RWPE2 (cell line): ENCODE data around the gene LRRC74B.

ENCODE experiments used
- ATAC-seq: fragments of 200-7000 bp; cut with Tn5 transposase; 3 replicates; pipeline ENCODE4 v1.9.1; 2021; ENCODE audit warnings: low read depth
- DNase-seq: peaks from one replicate; pipeline ENCODE4 v3.0.0-alpha.2; 2020; ENCODE audit warnings: low spot score
- H3K27ac ChIP-seq: fragments of 450-650 bp; 2 replicates; pipeline ENCODE4 v1.5.1; 2017; ENCODE audit warnings: mild to moderate bottlenecking; ENCODE audit not compliant: poor library complexity, severe bottlenecking
- H3K27me3 ChIP-seq: fragments of 250-450 bp; sonication (Bioruptor Pico); 2 replicates; pipeline ENCODE4 v1.5.1; 2021; ENCODE audit warnings: mild to moderate bottlenecking, moderate library complexity; ENCODE audit not compliant: insufficient read depth, poor library complexity, severe bottlenecking
- H3K36me3 ChIP-seq: fragments of 250-450 bp; sonication (Bioruptor Pico); 2 replicates; pipeline ENCODE4 v1.5.1; 2020; ENCODE audit warnings: low read depth, mild to moderate bottlenecking, moderate library complexity
- H3K4me1 ChIP-seq: fragments of 250-450 bp; sonication (Bioruptor Pico); 2 replicates; pipeline ENCODE4 v1.5.1; 2021; ENCODE audit warnings: mild to moderate bottlenecking, moderate library complexity; ENCODE audit not compliant: insufficient read depth, poor library complexity, severe bottlenecking
- H3K4me3 ChIP-seq: fragments of 250-450 bp; sonication (Bioruptor Pico); 2 replicates; pipeline ENCODE4 v1.5.1; 2021; ENCODE audit warnings: mild to moderate bottlenecking, moderate library complexity; ENCODE audit not compliant: severe bottlenecking
- H3K9me3 ChIP-seq: fragments of 250-450 bp; sonication (Bioruptor Pico); 2 replicates; pipeline ENCODE4 v1.5.1; 2021; ENCODE audit warnings: mild to moderate bottlenecking, moderate library complexity; ENCODE audit not compliant: severe bottlenecking
- TF ChIP-seq, protein P1 (sequence below): fragments of 450-650 bp; IDR thresholded peaks from one replicate; pipeline ENCODE4 v1.5.1; 2017; ENCODE audit warnings: mild to moderate bottlenecking, moderate library complexity; ENCODE audit not compliant: poor library complexity, severe bottlenecking

Gene LRRC74B

DNA sequence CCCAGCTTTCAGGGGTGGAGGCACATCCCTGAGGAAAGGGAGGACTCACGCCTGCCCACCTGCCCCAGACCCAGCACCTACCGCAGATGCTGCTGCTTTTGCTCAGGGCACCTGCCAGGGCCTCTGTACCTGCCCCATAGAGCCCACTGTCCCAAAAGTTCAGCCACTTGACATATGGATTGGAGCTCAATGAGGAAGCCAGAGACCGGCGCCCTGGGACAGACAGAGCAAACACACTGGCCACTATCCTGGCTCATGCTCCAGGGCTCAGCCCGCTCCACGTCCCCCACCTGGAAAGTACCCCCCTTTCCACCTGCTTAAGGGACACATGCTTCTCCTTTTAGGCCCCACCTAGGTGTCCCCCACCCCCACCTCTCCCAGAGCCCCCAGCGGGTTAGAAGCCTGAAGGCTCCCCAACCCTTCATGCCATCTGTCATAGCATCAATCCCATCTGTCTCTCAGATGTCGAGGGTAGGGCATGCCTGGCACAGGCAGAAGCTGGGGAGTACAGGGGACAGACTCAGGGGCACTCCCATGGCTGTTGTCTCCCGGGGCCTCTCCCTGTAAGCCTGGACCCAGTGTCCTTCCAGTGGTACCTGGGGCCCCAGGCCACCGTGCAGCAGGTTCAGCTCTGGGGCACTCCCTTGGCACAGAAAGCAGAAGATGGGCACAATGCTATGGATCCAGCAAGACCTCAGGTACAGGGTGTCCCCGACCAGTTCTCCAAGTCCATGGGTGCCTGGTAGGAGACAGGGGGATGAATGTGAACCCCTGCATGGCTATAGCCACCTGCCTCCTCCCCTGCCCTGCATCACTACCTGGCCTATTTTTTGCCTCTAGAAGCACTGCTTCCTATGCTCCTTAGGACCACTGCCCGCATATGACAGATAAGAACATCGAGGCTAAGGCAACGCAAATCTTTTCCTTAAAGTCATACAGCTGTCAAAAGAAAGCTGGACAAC is 33.0 kb upstream of the LRRC74B start:
- Histone ChIP-seq H3K4me3 (no peak overlapping the region), H3K27me3 (no peaks in the 10 kb centered on the region), H3K36me3 (no peaks in the 10 kb centered on the region), H3K27ac (no peak overlapping the region), H3K9me3 (no peaks in the 10 kb centered on the region), H3K4me1 (peaks cover 6% of the 10 kb centered on the region)
- DNase-seq = no peak
- TF ChIP-seq, protein P1, sequence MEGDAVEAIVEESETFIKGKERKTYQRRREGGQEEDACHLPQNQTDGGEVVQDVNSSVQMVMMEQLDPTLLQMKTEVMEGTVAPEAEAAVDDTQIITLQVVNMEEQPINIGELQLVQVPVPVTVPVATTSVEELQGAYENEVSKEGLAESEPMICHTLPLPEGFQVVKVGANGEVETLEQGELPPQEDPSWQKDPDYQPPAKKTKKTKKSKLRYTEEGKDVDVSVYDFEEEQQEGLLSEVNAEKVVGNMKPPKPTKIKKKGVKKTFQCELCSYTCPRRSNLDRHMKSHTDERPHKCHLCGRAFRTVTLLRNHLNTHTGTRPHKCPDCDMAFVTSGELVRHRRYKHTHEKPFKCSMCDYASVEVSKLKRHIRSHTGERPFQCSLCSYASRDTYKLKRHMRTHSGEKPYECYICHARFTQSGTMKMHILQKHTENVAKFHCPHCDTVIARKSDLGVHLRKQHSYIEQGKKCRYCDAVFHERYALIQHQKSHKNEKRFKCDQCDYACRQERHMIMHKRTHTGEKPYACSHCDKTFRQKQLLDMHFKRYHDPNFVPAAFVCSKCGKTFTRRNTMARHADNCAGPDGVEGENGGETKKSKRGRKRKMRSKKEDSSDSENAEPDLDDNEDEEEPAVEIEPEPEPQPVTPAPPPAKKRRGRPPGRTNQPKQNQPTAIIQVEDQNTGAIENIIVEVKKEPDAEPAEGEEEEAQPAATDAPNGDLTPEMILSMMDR = no peak
- no peak for ATAC-seq

DNA sequence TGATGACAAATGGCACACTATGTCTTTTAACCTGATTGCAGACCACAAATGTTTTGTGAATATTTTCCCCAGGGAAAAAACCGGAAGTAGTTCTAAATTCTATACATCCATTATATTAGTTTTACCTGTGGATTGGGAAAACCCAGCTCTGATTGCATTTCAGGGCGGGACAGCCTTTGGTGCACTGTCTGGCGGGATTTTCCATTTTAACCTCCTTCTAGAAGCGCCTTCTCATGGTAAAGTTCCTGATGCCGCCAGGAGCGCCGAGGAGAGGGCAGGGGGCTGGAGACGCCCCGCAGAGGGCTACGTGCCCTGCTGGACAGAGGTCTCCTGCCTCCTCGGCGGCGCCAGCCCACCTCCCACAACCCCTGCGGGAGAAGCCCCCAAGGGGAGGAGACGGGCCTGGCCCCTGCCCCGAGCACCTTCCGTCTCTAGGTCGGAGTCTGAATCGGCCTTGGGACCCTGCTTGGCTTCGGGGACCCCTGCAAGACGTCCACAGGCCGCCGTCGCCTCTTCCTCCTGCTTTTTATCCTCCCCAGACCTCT is 32.0 kb upstream of the LRRC74B start:
- H3K4me3 ChIP-seq = peak overlapping the region; percentile 35
- no peaks in the 10 kb centered on the region for H3K9me3 ChIP-seq
- TF ChIP-seq, protein P1 = no peak
- H3K27ac ChIP-seq = peak overlapping the region; percentile 41
- peaks cover 6% of the 10 kb centered on the region for H3K4me1 ChIP-seq
- peak; percentile 2; the same call in 2 of the 3 replicates for ATAC-seq
- no peaks in the 10 kb centered on the region for H3K27me3 ChIP-seq
- no peaks in the 10 kb centered on the region for H3K36me3 ChIP-seq
- DNase-seq = no peak

DNA sequence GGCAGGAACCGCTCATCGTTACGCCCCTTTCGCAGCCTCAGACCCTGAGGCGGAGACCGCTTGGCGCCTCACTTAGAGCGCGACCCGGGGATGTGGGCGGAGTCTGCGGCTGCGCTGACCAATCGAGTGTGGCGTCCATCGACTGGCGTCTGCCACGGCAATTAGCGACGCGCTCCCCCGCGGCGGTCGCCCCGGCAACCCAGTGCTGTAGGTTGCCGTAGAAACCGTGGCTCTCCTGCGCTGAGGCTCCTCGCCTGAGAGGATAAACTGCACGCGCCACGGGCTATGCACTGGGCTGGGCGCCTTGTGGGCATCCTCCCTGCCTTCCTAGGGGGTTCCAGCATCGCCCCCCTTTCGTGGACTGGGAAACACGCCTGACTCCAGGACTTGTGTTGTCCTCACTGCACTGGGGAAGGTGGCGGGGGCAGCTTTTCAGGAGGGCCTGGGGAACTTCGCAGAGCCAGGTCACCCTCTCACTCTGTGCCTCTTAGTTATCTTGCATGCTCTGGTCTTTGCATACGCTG is 31.5 kb upstream of the LRRC74B start:
- Histone ChIP-seq H3K4me3 (peak overlapping the region; percentile 35), H3K27ac (peak overlapping the region; percentile 41), H3K4me1 (peaks cover 6% of the 10 kb centered on the region), H3K27me3 (no peaks in the 10 kb centered on the region), H3K36me3 (no peaks in the 10 kb centered on the region), H3K9me3 (no peaks in the 10 kb centered on the region)
- DNase-seq (peak; percentile 87), ATAC-seq (peak; percentile 86)
- TF ChIP-seq, protein P1 = no peak

DNA sequence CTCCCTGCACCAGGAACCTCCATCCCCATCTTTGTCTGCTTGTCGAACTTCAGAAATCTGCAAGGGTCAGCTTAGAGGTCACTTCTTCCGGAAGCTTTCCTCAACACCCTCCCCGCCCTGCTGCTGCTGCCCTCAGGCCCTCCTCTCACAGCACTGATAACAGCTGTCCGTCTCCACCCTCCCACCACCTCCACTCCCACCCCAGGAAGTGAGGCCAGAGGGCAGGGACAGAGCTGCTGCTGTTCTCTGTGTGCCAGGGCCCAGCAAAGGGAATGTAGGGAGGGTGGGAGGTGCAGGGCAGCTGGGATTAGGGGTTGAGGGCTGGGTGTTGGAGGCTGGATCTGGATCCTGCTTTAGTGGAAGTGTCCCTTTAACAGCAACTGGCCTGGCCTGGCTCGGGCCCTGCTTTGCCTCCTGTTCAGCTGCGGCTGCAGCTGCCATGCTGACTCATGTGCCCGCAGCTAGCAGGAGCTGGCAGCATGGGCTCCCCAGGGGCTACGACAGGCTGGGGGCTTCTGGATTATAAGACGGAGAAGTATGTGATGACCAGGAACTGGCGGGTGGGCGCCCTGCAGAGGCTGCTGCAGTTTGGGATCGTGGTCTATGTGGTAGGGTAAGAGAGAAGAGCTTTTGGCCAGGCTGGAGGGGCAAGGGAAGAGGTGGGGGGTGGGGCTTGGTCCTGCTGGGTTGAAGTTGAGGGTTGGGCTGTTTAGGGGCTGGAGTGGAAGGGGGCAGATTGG is 30.9 kb upstream of the LRRC74B start, which contains the start of gene P2RX6:
Gene P2RX6 (plus strand): TSS at position 440 of the 740 bp plus-strand sequence. CDS start 10 bp downstream, at position 450.
- DNase-seq (peak; percentile 54), ATAC-seq (peak; percentile 48)
- H3K4me1 ChIP-seq = peaks cover 6% of the 10 kb centered on the region
- no peaks in the 10 kb centered on the region for H3K27me3 ChIP-seq
- no peaks in the 10 kb centered on the region for H3K9me3 ChIP-seq
- no peaks in the 10 kb centered on the region for H3K36me3 ChIP-seq
- H3K4me3 ChIP-seq = peak within 1 kb of the TSS; percentile 35
- TF ChIP-seq, protein P1 = no peak
- peak within 1 kb of the TSS; percentile 41 for H3K27ac ChIP-seq
